NCI-H524 (cell line): ENCODE measurements around the gene TBC1D23.
"Not testable (repeated sequence)": the region's sequence is repeated elsewhere in the genome, so short reads cannot be mapped to it uniquely, and the experiment has no call there.

Experiments
- DNase-seq, 2 experiments: peaks; one replicate each; lab custom pipeline; 2025; lab: John Stamatoyannopoulos, UW

The TBC1D23 gene

DNA sequence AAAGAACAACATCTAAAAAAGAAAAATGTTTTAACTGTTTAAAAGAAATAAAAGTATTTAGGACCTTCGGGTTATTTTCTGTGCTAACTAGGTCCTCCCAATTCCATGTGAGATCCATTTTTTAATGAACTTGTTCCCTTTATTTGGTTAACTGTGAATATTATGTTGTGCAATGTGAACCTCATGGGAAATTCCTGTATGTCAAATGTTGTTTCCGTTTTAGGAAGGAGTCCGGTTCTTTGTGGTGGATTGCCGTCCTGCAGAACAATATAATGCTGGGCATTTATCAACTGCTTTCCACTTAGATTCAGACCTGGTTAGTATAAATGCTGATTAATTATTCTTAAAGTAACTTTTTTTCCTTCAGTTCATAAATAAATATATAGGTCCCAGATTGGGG lies 38.2 kb downstream of the TBC1D23 start:
- no peak for DNase-seq

DNA sequence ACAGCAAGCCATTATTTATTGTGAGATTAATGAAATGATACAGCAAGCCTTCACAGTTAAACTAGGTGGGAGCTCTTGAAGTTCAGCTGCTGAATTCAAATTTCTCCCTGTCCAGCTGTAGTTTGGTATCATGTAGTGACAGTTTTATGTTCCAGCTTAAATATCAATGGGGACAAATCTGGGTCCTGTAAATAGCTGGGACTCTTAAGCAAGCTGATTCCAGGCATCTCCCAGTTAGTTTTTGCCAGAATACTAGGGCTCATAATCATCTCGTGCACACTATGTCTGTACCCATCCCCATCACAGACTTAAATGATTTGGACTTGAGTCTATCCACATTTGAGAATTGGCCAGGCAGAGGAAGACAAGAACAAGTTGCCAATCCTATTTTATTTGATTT lies 45.9 kb downstream of the TBC1D23 start:
- DNase-seq, result no peak

DNA sequence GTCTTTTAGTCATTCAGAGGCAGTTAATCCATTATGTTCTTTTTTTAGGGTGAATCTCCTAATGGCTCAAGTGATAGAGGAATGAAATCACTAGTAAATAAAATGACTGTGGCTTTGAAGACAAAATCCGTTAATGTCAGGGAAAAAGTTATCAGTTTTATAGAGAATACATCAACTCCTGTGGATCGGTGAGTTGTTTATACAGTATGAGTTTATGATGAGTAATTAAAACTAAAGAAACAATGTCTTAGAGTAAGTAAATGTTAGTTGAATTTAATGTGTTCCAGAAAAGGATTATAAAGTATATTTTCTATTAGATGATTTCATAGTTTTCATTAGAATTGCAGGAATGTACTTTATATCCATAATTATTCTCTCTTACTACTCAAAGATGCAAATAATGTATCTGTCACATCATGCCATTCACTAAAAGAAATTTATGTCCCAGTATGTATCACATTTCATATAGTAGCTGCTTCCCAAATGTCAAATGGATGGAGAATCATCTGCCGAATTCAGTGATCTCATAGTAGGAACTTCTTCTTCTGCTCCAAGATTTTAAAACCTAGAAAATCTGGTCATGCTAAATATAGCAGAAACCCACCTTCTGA lies 49.7 kb downstream of the TBC1D23 start:
- no peak for DNase-seq

DNA sequence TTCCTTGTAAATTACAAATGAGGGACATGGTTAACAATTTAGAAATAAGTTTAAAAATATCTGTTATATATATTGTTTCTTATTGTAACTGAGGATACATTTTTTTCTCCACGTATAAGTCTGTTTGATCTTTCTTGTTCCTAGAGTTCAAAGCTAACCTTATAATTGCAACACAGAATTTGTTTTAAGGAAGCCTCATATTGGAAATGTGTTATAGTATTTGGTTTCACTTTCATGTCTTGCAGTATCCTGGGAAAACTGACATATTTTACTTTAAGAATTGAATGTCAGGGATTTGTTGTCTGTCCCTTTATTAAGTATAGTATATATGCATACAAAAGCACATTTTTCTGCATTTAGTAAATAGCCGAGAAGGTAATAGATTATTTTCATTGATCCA lies 50.2 kb downstream of the TBC1D23 start:
- no peak for DNase-seq

DNA sequence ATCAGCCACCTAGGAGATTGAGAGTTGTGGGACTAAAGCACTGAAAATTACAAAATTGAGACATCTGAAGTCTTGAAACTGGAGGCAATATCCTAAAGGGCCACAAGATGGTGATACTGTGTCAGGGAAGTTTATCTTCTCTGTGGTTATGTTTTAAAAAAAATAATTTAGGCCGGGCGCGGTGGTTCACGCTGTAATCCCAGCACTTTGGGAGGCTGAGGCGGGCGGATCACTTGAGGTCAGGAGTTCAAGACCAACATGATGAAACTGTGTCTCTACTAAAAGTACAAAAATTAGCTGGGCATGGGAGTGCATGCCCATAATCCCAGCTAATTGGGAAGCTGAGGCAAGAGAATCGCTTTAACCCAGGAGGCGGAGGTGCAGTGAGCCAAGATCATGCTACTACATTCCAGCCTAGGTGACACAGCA lies 55.9 kb downstream of the TBC1D23 start:
- DNase-seq, result peak; percentile 36 to 76

DNA sequence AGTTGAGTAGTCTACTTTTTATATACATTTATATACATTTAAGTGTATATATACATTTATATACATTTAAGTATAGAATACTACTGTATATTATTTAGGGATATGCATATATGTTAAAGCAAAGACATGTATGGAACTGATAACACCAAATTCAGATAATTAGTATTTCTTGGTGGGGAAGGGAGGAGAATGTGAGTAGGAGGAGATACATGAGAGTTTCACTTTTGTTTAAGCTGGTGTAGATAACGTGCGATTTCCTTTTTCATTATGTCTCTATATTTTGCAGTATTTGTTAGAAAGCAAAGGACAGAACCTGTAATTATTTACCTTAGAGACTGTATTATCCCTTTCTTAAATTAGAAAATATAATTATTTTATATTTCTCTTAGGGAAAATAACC lies 57.1 kb downstream of the TBC1D23 start:
- DNase-seq, result no peak

DNA sequence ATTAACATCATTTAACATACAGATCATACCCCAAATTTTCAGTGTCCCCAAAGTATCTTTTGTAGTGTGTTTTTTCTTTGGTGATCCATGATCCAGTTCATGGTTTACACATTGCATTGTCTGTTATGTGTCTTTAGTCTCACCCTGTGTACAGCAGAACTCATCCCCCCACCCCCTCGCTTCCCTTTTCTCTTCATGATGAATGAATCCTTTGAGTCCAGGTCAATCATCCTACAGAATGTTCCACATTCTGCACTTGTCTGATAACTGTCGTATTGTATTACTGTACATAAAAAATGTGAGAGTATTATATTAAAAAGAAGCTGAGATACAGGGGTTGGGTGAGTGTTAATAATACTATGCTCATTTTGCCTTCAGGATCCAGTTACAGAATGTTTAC lies 59.2 kb downstream of the TBC1D23 start:
- no peak for DNase-seq

DNA sequence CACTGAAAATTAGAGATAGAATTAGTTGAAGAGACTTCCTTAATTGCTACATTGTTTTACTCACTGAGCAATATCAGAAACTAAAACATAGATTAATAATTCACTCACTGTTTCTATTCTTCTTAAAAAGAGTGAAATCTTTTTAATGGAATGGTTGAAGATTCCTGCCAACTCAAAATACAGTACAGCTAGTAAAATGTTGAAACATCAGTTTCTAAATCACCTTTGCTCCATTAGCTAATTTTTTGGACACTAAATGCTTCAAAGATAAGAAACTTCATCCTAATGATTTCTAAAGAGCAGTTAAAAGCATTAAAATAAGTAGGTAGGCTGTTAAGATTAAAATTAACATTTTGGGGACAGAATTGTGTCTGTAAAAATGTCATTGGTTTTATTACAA lies 63.3 kb downstream of the TBC1D23 start:
- no peak for DNase-seq

DNA sequence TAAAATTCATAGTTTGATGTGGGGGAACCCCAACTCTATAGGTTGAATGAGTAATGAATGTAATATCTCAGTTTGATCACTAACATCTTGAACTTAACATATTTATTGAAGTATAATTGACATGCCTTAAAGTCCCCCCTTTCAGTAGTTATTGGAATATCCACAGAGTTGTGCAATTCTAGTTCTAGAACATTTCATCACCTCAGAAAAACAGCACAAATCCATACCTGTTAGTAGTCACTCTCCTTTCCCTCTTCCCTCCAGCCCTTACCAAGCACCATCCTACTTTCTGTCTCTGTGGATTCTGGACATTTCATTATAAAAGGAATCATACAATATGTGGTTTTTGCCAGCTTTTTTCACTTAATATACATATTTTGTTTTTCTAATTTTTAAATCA lies 65.0 kb downstream of the TBC1D23 start:
- DNase-seq, result no peak

DNA sequence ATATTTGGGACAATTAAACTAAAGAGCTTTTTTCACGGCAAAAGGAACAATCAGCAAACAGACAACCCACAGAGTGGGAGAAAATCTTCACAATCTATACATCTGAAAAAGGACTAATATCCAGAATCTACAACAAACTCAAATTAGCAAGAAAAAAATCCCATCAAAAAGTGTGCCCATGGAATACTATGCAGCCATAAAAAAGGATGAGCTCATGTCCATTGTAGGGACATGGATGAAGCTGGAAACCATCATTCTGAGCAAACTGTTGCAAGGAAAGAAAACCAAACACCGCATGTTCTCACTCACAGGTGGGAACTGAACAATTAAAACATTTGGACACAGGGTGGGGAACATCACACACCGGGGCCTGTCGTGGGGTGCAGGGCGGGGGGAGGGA lies 66.6 kb downstream of the TBC1D23 start:
- DNase-seq, result not testable (repeated sequence)

DNA sequence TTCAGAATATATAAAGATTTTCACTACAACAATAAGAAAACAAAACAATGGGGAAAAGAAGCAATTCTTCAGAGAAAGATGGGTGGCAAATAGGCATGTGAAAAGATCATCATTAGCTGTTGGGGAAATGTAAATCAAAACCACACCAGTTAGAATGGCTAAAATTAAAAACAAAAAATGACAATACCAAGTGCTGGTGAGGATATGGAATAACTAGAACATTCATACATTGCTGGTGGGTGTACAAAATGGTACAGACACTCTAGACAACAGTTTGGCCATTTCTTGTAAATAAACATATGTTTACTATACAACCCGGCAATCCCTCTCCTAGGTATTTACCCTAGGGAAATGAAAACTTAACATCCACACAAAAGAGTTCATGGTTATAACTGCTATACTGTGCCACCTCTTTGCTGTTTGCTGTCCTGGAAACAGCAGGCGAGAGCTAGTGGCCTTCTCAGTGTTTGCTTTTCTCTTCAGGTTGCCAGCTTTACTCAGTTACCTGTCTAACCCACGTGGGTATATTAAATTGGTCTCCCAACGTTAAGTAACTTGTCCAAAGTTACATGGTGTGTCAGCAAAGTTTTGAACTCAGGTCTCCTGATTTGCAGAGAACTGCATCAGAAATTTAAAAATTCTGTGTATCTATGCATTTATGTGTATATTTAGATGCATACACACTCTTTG lies 69.2 kb downstream of the TBC1D23 start:
- DNase-seq, result no peak

DNA sequence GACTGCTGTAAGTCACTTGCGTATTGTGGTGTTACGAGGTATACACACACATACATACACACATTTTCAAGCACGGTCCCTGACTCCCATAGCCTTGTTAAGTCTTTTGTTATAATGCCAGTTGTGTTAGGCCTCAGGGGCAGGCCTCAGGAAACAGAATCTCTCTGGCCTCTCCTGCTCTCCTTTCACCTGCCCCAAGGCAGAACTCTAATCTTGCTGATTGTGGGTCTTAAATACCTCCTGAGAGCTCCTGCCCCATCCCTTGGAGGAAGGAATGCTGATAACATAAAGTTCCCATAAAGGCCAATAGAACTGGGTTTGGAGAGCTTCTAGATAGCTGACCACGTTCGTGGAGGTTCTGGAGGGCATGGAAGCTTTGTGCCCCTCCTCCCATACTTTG lies 69.9 kb downstream of the TBC1D23 start:
- no peak for DNase-seq

DNA sequence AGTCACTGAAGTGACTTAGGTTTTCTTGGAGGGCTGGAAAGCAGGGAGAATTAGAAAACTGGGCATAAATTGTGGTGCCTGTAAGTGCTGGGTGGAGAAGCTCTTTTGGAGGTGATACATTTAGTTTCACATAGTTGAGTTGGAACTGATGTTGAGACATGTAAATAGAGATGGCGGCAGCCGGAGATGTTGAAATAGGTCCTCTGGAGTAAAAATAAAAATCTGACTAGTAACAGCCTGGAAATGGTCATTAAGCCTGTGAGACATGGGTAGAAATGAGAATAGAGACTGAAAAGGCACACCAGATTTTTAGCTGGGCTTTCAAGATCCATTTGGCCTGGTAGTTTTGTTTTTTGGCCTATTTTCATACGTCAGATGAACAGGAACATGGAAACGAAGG lies 70.9 kb downstream of the TBC1D23 start:
- no peak for DNase-seq

DNA sequence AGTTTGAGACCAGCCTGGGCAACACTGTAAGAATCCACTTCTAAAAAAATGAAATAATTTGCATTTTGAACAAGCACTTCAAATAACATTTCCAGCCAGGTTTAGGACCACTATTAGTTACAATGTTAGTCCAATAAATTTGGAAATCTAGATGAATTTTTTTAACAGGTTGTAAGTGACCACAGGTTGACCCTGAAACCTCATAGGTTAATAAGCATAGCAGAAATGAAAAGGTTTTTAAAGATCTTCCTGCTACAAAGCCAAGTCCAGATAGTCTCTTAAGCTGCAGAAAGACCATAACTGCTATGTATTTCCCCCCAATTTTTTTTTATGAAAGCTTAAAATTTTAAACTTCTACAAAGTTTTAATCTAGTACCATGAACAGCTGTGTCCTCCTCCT lies 72.3 kb downstream of the TBC1D23 start:
- DNase-seq, result no peak

DNA sequence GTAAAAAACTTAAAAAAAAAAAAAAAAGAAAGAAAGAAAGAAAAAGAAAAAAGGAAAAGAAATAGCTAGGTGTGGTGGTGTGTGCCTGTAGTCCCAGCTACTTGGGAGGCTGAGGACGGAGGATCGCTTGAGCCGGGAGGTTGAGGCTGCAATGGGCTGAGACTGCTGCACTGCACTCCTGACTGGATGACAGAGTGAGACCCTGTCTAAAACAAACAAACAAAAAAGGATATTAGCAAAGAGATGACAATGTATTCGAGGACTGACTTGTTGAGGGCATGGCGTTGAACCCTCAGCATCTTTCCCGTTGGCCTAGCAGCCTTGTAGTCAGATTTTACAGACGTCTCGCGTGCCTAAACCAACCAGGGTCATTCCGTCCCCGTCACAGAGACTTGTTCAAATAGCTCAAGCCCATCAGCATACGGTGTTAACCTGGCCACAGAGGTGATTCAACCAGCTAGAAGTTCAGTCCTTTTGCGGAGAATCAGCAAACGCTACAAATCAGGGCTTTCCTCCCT lies 73.2 kb downstream of the TBC1D23 start:
- DNase-seq, result no peak

DNA sequence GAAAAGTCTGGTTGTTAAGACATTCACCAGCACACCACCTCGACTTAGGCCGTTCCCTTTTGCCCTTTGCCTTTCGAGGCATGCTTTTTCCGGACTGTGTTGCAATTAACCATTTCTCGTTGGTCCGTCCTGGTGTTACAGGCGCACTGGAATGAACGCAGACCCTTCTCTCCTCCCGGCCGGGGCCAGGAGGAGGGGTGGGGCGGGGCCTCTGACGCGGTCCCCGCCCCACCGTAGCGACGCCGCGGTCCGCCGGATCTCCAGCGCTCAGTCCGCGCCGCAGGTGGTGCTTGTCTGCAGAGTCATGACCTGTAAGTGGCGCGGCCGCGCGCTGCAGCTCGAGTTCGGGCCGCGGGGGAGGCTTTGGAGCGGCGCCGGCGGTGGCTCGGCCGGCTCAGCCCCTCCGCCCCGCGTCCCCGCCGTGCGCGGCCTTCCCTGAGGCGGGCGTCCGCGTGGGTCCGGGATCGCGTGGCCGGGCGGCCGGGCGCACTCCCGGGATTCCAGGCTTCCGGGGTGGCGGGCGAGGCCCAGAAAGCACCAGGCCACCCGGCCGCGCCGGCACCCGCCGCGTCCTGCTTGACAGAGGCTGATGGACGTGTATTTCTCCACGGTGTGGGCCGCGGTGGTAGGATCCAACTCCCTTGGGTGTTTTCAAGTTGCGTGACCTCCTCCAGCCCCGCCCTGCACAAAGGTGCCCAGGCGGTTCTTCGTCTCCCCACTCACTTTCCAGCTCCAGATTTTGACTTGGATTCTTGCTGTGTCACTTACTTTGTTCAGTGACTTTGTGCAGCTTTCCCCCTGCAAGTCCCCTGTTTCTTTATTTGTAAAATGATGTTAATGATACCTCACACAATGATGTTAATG lies 73.9 kb downstream of the TBC1D23 start, which contains the start of gene NIT2:
NIT2 (plus strand) TSS at position 270 of the 864 bp plus-strand sequence; CDS start at position 305, 35 bp downstream.
- peak; percentile 65 to 83 for DNase-seq

DNA sequence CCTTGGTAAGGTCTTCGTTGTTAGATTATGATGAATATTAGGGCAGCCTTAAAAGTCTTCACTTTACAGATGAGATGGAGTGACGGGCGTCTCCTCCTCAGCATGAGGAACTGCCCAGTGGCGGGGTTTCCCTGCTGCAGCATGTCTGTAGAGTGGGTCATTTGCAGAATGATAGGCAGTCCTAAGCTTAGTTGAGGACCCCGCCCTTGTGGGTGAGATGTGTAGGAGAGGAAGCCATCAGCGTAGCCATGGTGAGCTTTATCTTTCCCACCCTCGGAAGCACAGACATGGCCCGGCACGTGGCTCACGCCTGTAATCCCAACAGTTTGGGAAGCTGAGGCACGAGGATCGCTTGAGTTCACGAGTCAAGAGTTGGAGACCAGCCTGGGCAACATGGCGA lies 74.6 kb downstream of the TBC1D23 start:
- peak in 1 of 2 experiments; percentile 43 for DNase-seq

DNA sequence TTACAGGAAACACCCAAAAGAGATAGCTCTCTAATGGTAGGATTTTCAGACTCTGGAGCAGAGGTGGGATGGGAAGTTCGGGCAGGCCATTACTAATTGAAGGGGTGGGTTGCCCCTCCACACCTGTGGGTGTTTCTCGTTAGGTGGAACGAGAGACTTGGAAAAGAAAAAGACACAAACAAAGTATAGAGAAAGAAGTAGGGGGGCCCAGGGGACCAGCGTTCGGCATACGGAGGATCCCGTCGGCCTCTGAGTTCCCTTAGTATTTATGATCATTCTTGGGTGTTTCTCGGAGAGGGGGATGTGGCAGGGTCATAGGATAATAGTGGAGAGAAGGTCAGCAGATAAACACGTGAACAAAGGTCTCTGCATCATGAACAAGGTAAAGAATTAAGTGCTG lies 75.4 kb downstream of the TBC1D23 start:
- DNase-seq, result not testable (repeated sequence)

DNA sequence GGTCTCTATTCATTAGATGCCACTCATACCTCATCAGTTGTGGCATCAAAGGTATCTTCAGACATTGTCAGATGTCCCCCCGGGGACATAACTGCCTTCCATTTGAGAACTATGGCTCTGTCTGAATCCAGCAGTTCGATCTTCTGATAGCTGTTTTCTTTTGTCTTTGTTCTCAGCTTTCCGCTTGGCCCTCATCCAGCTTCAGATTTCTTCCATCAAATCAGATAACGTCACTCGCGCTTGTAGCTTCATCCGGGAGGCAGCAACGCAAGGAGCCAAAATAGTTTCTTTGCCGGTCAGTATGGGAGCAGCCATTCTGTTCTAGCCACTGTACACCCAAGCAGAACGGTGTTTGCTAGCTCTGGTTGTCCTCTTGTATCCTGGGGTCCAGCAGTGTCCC lies 78.1 kb downstream of the TBC1D23 start:
- DNase-seq, result no peak

DNA sequence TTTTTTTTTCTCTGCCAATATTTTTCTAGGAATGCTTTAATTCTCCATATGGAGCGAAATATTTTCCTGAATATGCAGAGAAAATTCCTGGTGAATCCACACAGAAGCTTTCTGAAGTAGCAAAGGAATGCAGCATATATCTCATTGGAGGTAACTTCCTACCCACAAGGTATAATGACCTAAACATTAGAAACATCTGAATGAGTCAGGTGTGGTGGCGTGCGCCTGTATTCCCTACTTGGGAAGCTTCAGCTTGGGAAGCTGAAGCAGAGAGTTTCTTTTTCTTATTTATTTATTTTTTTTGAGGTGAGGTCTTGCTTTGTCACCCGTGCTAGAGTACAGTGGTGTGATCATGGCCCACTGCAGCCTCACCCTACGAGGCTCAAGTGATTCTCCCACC lies 79.0 kb downstream of the TBC1D23 start:
- DNase-seq, result no peak

DNA sequence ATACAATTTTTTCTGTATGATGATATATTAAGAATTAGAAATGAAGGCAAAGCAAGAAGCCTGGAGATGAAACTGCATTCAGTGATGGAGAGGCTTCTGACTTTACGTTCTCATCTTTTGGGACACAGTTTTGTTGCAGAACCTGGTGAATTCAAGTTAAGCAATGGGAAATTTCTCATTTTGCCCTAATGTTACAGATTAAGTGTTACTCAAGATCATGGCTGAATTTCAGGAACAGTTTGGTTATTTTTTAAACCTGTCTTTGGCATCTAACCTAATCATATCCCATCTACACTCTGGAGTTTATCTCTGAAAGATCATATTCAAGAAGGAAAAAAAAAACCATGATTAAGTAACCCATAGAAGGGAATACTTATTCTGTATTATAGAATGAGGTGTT lies 79.7 kb downstream of the TBC1D23 start:
- DNase-seq, result no peak

DNA sequence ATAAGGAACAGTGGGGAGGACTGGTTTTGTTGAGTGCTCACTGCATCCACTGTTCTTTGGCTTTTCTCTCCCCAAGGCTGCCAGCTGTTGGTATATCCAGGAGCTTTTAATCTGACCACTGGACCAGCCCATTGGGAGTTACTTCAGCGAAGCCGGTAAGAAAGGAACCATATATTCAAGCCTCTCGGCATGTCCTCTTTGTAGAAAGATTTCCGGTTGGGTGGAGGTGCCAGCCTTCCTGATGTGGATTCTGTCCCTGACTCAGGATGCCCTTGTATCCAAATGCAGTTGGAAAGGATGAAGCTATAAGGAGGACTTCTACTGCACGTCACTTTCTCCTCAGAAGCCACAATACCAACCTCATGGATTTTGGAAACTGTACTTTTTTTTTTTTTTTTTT lies 87.9 kb downstream of the TBC1D23 start:
- no peak for DNase-seq

DNA sequence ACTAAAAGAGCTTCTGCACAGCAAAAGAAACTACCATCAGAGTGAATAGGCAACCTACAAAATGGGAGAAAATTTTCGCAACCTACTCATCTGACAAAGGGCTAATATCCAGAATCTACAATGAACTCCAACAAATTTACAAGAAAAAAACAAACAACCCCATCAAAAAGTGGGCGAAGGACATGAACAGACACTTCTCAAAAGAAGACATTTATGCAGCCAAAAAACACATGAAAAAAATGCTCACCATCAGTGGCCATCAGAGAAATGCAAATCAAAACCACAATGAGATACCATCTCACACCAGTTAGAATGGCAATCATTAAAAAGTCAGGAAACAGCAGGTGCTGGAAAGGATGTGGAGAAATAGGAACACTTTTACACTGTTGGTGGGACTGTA lies 91.0 kb downstream of the TBC1D23 start:
- not testable (repeated sequence) for DNase-seq
